GM08714 (cell line): ENCODE measurements around the gene GLI2.

Experiments
- H3K4me3 ChIP-seq: fragments of 200-500 bp; sonication (Bioruptor generic); 2 replicates; pipeline ENCODE4 v1.5.1; 2014; ENCODE audit warnings: mild to moderate bottlenecking, low read length, inconsistent platforms
- ZNF274 ChIP-seq: IDR thresholded peaks from 2 replicates; pipeline ENCODE4 v1.6.1; 2012; ENCODE audit warnings: mild to moderate bottlenecking, low read depth, low read length

Gene GLI2

DNA sequence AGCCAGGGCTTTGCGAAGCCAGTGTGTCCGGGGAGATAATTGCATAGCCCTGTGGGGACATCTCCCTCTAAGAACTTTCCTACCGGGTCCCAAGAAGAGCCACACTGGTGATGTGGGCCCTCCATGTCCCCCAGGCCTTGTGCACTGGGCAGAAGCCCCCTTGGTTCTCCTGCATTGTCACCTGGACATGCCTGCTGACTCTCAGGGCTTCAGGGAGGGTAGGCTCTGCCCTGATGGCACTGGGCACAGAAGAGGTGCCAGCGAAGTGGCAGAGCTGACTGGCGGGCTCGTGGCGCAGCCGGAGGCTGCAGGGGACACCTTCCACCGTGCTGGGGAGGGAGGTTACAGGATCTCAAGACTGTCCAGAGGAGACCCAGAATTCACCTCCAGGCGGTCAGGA, 28.3 kb downstream of the GLI2 start:
- H3K4me3 ChIP-seq = no peak overlapping the region
- TF ChIP-seq ZNF274 = no peak

DNA sequence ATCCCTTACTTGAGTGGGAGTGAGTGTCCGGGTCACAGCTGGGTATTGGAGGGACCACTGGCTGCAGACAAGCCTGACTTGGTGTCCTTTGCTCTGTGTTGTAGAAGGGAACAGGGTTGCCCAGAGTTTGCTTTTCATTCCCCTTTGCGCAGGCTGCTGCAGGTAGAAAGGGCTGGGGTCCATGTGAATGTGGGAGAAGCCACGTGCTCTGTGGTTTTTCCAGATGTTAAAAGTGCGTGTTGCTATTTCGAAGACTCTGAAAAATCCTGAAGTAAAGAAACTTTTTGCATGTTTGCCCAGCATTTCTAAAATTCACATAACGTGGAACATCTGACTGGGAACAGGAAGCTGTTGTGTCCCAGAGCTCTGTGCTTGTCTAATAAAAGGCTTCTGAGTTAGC, 28.8 kb downstream of the GLI2 start:
- TF ChIP-seq ZNF274 = no peak
- H3K4me3 ChIP-seq = no peak overlapping the region

DNA sequence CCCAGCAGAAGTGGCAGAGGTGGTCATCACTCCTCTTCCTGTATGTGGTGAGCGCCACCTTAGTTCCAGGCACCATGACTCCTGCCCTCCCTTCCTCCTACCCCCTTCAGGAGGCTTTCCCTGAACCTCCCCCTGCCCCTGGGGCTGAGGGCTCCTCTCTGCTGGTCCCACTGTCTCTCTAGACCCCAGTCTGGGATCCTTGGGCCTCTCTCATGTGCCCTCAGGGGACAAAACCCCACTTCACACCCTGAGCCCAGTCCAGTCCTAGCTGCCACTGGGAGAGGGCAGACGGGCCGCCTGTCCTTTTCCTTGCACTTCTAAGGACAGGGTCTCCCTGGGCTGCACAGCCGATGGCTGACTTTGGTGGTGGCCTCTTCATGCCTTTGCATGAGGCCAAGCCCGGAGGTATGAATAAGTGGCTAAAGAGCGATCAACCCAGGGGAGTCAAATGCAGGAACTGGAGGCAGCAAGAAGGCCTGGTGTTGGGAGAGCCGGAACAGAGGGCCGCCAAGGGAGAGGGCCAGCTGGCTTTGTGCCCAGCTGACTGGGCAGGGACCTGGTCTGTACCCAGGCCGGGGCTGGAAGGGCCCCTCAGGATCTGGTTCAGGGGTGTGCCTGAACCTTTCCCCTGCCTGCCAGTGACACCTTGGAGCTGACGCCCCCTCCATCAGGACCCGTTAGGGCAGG, 29.5 kb downstream of the GLI2 start:
- TF ChIP-seq ZNF274 = no peak
- no peak overlapping the region for H3K4me3 ChIP-seq

DNA sequence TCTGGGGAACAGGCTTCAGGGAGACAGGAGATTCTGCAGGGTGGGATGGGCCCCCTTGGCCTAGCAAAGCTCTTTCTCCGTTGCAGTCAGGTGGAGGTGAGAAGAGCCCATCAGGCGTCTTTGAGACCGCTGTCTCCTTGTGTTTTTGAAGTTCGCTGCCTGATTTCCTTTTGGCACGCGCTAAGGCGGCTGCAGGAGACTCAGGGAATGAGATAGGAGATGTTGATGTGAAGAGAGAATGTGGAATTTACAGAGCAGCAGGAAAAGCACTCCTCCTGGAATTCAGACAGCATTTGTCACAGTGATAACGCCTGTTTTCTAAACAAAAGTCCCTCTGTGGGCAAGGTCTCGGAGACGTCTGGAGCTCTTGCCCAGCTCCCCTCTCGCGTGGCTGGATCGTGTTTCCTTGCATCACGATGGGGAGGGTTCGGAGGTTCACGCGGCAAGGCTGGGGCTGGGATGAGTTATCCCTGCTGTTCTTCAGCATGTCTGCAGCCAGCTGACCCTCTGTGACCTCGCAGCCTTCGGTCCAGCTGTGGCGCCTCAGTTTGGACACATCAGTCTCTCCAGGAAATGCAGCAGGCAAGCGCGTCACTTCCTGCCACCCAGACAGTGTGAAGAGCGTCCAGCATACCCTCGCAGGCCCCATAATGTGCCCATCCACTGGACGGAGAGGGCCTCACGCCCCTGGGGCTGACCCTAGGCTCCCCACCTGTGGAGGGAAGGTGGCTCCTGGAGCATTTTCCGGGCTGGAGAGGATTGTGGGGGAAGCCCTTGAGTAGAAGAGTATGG, 30.2 kb downstream of the GLI2 start:
- no peak overlapping the region for H3K4me3 ChIP-seq
- no peak for TF ChIP-seq ZNF274

DNA sequence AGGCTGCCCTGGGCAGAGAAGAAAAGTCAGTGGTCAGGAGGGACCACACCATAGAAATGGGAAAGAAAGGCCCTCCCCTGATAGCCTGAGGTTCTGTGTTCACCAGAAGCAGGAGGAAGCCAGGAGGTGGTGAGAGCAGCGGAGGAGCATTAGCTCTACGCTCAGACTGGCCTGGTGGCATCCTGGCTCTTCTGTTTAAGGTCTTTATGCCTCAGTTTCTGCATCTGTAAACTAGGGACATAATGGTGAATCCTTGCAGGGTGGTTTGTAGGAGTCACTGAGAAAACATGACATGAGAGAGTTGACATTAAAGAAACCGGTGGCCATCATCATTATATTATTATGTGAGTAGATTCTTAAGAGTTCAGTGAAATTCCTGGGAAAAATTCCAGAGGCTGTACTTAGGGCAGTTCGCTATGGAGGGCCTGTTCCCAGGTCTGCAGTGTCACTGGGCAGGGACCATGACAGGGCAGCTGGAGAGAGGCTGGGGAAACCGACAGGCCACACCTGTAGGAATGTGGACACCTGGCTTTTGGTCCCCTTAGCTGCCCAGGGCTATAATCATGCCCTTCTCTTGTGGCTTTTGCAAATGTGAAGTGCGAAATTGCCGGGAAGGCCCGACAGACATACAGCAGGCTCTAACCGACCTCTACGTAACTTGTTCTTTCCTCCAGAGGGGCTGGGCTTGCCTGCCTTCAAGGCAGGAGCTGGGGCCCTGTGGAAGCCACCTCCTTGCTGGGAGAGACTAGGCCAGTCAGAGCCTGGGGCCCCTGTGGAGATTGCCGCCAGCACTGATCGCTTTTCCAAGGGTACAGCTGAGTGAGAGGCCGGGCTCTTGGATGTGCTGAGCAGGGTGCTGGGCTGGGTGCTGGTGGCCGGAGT, 31.0 kb downstream of the GLI2 start:
- TF ChIP-seq ZNF274 = no peak
- no peak overlapping the region for H3K4me3 ChIP-seq

DNA sequence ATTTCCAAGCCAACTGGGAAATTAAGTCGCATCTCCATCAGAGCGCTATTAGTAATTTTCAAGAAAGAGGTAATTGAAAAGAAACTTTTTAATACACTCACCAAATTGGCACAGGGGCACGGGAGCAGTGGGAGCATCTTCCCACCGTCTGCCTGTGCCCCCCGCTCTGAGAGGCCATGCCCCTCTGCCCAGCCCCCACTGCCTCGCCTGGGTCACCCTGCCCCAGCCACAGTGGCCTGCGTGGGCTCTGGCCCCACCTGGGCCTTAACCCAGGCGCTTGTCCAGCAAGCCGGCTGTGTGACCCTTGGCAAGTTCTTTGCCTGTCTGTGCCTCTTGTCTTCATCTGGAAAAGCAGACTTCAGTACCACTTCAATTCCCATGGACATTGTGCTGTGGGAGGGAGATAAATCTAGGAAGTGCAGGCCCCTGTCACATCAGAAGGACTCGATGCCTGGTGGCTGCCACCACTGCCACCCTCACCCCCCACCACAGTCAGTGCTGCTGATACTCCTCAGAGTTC, 31.9 kb downstream of the GLI2 start:
- TF ChIP-seq ZNF274 = no peak

DNA sequence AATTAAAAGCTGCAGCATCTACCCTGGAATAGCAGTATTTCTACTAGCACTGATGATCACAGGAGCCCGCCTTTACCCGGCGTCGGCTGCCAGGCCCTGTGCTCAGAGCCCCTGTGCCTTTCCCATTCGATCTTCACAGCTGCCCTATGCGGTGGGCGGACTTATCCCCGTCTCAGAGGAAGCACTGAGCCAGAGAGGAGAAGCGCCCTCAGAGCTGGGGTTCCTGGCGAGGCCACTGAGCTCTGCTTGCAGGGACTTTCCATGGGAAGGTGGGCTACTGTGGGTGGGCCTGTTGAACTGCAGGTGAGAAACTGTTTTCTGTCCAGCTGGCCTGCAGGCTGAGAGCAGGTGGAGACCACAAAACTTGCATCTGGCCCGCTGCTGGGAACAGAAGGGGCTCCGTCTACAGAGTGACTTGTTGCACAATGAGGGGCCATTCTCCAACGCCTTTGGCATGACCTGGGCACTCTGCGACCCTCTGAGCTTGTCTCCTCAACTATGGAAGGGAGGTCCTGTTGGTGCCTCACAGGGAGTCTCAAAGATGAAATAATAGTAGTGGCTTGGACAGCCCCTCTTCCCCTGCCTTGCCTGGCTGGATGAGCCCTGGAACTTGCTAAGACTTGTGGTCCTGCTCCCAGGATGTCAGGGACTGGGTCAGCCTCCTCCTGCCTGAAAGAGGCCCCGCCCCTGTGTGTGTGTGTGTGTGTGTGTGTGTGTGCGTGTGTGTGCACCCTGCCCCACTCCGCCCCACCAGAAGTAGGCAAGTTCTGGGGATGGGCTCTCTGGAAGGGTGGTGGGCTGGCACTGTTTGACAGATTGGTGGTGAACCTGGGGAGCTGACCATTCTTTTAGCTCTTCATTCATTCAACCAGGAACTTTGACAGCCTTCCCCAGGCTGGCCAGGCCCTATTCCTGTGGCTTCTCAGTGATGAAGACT, 32.7 kb downstream of the GLI2 start:
- TF ChIP-seq ZNF274 = no peak
- no peak overlapping the region for H3K4me3 ChIP-seq

More for the DNA sequence above, 31.9 kb downstream of the GLI2 start:
- no peak overlapping the region for H3K4me3 ChIP-seq

DNA sequence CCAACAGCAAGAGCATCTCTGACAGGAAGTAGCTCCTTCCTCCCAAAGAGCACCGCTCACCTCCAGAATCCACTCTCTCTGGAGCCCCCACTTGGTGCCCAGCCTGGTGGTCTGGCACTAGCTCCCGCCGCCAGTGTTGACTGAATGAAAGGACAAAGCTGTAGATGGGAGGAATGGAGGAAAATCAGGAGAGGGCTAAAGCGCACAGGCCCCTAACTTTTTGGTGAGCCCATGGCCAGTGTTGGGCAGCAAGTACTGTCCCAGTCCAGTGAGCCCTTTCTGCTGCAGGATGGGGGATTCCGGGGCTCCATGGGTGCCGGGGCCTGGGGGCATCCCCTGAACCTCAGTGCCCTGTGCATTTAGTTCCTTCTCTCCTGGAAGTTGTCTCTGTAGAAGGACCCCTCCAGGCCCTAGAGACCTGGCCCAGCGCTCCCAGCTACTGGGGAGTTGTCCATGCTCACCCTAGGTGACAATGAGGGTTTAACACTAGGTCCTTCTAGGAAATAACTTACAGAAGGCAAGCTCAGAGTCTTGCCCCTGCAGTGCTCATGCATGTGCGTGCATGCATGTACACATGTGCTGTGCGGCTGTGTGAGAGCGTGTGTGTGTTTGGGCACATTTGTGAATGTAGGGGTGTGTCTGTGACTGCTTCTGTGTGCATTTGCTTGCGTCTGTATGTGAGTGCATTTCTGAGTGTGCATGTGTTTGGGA, 33.6 kb downstream of the GLI2 start:
- no peak overlapping the region for H3K4me3 ChIP-seq
- no peak for TF ChIP-seq ZNF274

DNA sequence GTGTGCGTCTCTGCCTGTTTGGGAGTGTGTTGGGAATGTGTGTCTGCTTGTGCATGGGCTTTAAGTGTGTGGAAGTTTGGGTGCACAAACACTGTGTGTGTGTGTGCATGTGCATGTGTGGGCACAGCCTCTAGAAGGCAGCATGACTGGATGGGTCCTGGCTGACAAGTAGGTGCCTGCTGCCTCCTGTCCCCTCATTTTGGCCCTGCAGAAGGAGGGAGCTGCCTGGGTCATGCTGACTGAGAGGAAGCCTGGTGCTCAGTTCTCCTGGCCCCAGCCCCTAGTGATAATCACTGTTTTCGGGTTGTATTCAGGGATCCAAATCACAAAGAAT, 34.1 kb downstream of the GLI2 start:
- no peak for TF ChIP-seq ZNF274
- H3K4me3 ChIP-seq = no peak overlapping the region

DNA sequence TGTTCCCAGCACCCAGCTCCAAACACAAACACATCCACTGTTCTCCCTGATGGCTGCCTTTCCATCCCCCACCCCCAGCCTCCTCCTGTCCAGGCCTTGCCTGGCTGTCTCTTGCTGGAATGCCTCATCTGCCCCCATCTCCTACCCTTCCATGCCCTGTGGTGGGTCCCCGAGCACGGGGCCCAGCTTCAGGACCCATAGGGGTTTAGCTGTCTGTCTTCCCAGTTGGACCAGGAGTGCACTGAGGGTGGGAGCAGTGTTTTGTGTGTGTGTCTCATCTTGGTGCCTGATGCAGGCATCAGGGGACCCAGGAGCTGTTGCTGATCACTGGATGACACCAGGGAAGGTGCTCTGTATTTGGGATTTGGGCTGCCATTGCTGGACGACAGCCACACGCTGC, 34.5 kb downstream of the GLI2 start:
- TF ChIP-seq ZNF274 = no peak
- no peak overlapping the region for H3K4me3 ChIP-seq

DNA sequence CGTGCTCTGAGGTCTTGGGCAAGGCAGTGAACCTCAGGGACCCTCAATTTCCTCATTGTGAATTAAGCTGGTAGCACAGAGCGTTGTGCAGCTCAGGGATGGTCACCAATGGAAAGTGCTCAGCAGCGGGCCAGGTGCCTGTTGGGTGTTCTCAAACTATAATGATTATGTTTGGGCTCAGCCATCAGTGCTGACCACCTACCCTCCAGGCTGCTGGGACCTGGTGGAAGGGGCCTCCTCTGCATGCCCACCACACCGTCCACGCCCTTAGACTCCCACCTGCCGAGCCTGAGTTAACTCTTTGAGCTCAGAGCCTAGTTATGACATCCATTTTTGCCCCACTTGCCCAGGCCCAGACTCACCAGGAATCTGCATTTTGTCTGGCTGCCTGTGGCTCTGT, 35.0 kb downstream of the GLI2 start:
- TF ChIP-seq ZNF274 = no peak
- H3K4me3 ChIP-seq = no peak overlapping the region

DNA sequence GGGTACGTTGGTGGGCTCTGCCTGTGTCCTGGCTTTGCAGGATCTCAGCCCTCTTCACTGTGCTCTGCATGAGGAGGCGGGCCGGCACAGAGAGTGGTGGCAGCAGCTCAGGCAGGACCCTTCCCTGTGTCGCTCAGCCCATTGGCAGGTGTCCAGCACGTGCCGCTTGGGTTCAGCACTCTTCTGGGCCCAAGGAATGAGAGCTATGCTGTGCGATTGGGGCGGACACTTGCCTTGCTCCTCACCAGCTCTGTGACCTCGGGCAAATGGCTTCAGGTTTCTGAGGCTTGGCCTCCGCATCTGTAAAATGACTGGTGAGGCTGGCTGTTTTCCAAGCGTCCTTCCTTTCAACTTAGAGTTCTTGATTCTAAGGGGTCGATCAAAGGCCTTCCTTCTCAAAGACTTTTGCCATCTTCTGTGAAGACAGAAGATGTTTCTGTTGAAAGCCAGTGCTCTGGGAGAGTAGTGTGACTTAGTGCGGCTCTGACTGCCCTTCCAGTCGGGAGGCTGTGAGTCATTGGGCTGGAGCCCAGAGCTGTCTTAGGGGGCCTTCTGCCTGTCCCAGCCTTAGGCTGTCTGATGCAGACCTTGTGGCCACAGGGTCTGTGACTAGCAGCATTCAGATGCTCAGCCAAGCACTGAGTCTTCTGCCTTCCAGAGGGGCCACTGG, 35.6 kb downstream of the GLI2 start:
- H3K4me3 ChIP-seq = no peak overlapping the region
- no peak for TF ChIP-seq ZNF274

DNA sequence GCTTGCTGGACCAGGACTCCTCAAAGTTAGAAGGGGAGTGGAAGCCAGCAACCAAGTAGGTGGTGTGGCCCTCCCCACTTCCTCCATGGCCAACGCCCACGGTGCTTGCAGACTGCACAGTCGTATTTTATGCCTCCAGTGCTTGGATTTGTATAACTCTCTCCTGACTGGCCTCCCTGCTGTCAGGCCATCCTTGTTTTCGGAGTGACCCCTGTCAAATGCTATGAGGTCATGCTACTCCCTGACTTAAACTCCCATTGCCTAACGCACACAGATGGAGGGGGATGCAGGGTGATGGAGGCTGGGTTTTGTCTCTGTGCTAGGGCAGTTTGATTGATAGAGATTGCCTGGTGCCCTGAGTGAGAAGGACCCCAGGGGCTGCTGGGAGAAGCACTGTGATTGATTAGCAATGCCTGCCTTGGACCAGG, 36.1 kb downstream of the GLI2 start:
- TF ChIP-seq ZNF274 = no peak
- H3K4me3 ChIP-seq = no peak overlapping the region
